Measurements from ENCODE around the gene CFTR. TPM values are rescaled to one million over a fixed set of nuclear protein-coding genes. Genes with fewer than 3 reads are reported as not detected.

Gene CFTR
- total RNA-seq, 1 donor from 2014 or later = 0.06 TPM

DNA sequence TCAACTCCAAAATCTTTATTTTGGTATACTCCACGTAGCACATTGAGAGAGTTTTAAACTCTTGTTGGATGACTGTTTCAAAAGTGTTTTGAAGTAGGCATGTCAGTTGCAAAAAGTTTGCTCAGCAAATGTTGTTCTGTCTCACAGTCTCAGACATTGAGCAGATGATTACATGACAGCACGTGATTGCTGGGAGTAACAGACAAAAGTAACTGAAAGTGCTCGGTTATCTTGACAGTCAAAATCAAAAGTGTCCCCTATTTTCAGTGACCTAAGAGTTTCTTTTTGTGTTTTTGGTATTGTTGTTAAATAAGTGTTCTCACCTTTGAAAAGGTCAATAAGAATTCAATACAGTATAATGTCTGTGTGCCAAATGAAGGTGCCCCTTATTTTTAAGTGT, 84.3 kb downstream of the CFTR start:
- H3K27ac ChIP-seq = no peak overlapping the region
- H3F3A ChIP-seq (ENCODE audit: low read depth) = no peaks in the 10 kb centered on the region
- no peak overlapping the region for H3K4me2 ChIP-seq
- no peaks in the 10 kb centered on the region for H3K79me2 ChIP-seq (ENCODE audit: low read depth)
- TF ChIP-seq, protein P1, sequence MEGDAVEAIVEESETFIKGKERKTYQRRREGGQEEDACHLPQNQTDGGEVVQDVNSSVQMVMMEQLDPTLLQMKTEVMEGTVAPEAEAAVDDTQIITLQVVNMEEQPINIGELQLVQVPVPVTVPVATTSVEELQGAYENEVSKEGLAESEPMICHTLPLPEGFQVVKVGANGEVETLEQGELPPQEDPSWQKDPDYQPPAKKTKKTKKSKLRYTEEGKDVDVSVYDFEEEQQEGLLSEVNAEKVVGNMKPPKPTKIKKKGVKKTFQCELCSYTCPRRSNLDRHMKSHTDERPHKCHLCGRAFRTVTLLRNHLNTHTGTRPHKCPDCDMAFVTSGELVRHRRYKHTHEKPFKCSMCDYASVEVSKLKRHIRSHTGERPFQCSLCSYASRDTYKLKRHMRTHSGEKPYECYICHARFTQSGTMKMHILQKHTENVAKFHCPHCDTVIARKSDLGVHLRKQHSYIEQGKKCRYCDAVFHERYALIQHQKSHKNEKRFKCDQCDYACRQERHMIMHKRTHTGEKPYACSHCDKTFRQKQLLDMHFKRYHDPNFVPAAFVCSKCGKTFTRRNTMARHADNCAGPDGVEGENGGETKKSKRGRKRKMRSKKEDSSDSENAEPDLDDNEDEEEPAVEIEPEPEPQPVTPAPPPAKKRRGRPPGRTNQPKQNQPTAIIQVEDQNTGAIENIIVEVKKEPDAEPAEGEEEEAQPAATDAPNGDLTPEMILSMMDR (IDR thresholded peaks at IDR 0.05) = no peak
- TF ChIP-seq EZH2phosphoT487 (IDR thresholded peaks at IDR 0.05) (no peak), EZH2 (IDR thresholded peaks at IDR 0.05) (no peak)
- H2AFZ ChIP-seq (replicated peaks) = no peak overlapping the region
- H3K27me3 Mint-ChIP-seq (ENCODE audit: insufficient read depth, low read depth) = peaks cover 2% of the 10 kb centered on the region
- H3K36me3 ChIP-seq = no peaks in the 10 kb centered on the region
- H3K36me3 Mint-ChIP-seq = no peaks in the 10 kb centered on the region
- H3K9me3 Mint-ChIP-seq = no peaks in the 10 kb centered on the region
- no peak for DNase-seq (ENCODE audit: low spot score)
- H3K4me3 ChIP-seq = no peak overlapping the region
- no peaks in the 10 kb centered on the region for H3K4me1 Mint-ChIP-seq
- no peak overlapping the region for H3K4me3 Mint-ChIP-seq
- H3K9me3 ChIP-seq (ENCODE audit: low read depth) = no peaks in the 10 kb centered on the region
- no peak overlapping the region for H3K27ac Mint-ChIP-seq
- no peaks in the 10 kb centered on the region for H3K4me1 ChIP-seq
- H3K9ac ChIP-seq = no peak overlapping the region
- H4K20me1 ChIP-seq (ENCODE audit: low read depth) = no peaks in the 10 kb centered on the region
- no peaks in the 10 kb centered on the region for H3K27me3 ChIP-seq

GRCh38 chr7:117564627-117565026, 84.8 kb downstream of the CFTR start:
- no peaks in the 10 kb centered on the region for H3K9me3 ChIP-seq (ENCODE audit: low read depth)
- no peaks in the 10 kb centered on the region for H3K4me1 ChIP-seq
- H3K4me3 ChIP-seq = no peak overlapping the region
- no peaks in the 10 kb centered on the region for H3F3A ChIP-seq (ENCODE audit: low read depth)
- Mint-ChIP-seq H3K27me3 (ENCODE audit: insufficient read depth, low read depth) (peaks cover 2% of the 10 kb centered on the region), H3K36me3 (no peaks in the 10 kb centered on the region), H3K27ac (no peak overlapping the region), H3K4me1 (no peaks in the 10 kb centered on the region), H3K9me3 (no peaks in the 10 kb centered on the region), H3K4me3 (no peak overlapping the region)
- no peaks in the 10 kb centered on the region for H3K27me3 ChIP-seq
- H3K79me2 ChIP-seq (ENCODE audit: low read depth) = no peaks in the 10 kb centered on the region
- TF ChIP-seq EZH2phosphoT487 (IDR thresholded peaks at IDR 0.05) = no peak
- no peak for TF ChIP-seq EZH2 (IDR thresholded peaks at IDR 0.05)
- TF ChIP-seq, protein P1 (IDR thresholded peaks at IDR 0.05) = no peak
- H3K4me2 ChIP-seq = no peak overlapping the region
- H2AFZ ChIP-seq (replicated peaks) = no peak overlapping the region
- H3K9ac ChIP-seq = no peak overlapping the region
- no peak for DNase-seq (ENCODE audit: low spot score)
- no peaks in the 10 kb centered on the region for H3K36me3 ChIP-seq
- no peak overlapping the region for H3K27ac ChIP-seq
- no peaks in the 10 kb centered on the region for H4K20me1 ChIP-seq (ENCODE audit: low read depth)

- TF ChIP-seq EZH2 (IDR thresholded peaks at IDR 0.05) (no peak), EZH2phosphoT487 (IDR thresholded peaks at IDR 0.05) (no peak)
- TF ChIP-seq, protein P1 (IDR thresholded peaks at IDR 0.05) = no peak
- no peaks in the 10 kb centered on the region for H3K9me3 Mint-ChIP-seq
- Histone ChIP-seq H3K27ac (no peak overlapping the region), H3K79me2 (ENCODE audit: low read depth) (no peaks in the 10 kb centered on the region), H3K4me2 (no peak overlapping the region), H3K4me1 (no peaks in the 10 kb centered on the region), H3K9ac (no peak overlapping the region), H2AFZ (replicated peaks) (no peak overlapping the region), H3F3A (ENCODE audit: low read depth) (no peaks in the 10 kb centered on the region), H3K36me3 (no peaks in the 10 kb centered on the region), H3K27me3 (no peaks in the 10 kb centered on the region), H3K4me3 (no peak overlapping the region), H4K20me1 (ENCODE audit: low read depth) (no peaks in the 10 kb centered on the region), H3K9me3 (ENCODE audit: low read depth) (no peaks in the 10 kb centered on the region)
- no peak overlapping the region for H3K27ac Mint-ChIP-seq
- H3K36me3 Mint-ChIP-seq = no peaks in the 10 kb centered on the region
- no peak overlapping the region for H3K4me3 Mint-ChIP-seq
- peaks cover 2% of the 10 kb centered on the region for H3K27me3 Mint-ChIP-seq (ENCODE audit: insufficient read depth, low read depth)
- no peak for DNase-seq (ENCODE audit: low spot score)
- H3K4me1 Mint-ChIP-seq = no peaks in the 10 kb centered on the region
Observed at GRCh38 chr7:117565226-117565625, 85.4 kb downstream of the CFTR start.

Measured in neural progenitor cell (in vitro differentiated cells).